GM21723 (cell line): ENCODE data around the gene PBXIP1.

Source experiments
- ATAC-seq: cut with Tn5 transposase; IDR thresholded peaks from one replicate; pipeline ENCODE4 v1.9.1; 2021; ENCODE audit warnings: mild to moderate bottlenecking, moderate library complexity; ENCODE audit not compliant: unreplicated experiment

The PBXIP1 gene

DNA sequence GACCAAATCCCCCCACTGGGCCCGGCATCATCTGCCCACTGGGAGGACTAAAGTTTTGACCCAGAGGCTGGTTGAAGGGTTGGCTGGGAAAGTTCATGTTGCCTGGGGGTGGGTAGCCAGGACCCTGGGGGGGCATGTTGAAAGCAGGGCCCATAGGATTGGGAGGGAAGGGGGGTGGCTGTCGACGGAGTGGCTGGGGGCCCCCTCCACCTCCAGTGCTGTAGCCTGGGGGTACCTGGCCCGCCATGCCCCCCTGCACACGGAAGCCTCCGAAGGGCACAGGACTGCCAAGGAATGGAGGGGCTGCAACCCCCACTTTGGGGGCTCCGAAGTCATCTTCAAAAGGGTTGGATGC is 3.5 kb upstream of the PBXIP1 start:
- ATAC-seq: no peak

GRCh38 chr1:154958681-154959425 is 3.0 kb upstream of the PBXIP1 start:
- ATAC-seq: no peak

- no peak for ATAC-seq
Observed at GRCh38 chr1:154958036-154958435, 2.1 kb upstream of the PBXIP1 start.

DNA sequence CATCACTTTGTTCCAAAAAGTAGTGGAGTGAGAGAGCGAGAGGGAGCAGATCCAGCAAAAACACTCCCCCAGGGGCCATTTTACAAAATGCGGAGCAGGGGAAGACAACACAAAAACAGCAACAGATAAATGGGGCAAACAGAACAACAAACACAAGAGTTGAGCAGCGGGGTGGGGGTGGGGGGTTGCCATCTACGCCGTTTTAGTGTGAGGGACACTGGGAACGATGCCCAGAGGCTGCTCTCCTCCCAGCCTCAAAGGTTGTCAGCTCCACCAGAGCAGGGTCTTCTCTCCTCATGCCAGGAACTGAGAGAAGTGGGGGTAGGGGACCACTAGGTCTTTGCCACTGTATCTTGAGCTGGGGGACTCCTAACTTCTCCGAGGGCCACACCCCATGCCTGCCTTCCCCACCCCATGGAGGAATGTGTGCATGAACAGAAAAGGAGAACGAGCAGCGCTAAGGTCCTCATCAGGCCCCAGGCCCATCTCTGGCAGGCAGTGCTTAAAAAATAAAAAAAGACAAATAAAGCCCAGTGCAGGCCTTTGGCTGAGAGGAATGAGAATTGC is 1.3 kb upstream of the PBXIP1 start:
- ATAC-seq: no peak

DNA sequence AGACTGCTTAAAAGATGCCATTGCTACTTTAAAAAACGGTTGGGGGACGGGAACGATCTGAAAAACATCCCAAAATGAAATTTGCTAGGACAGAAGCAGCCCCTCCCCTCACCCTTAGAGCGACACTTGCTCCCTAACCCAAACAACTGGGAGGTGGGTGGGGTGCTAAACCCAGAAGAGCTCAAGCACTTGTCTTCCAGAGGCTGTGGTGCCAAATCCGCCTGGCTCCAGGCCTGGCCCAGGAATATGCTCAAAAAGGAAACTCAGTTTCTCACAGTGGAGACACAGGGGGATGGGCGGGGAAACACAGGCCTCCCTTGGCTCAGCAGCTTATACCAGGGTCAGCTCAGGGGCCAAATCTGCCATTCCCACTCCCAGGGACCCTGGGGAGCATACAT is 644 bp upstream of the PBXIP1 start:
- ATAC-seq: no peak

GRCh38 chr1:154955039-154955717 is 721 bp downstream of the PBXIP1 start:
- peak; percentile 49 for ATAC-seq

DNA sequence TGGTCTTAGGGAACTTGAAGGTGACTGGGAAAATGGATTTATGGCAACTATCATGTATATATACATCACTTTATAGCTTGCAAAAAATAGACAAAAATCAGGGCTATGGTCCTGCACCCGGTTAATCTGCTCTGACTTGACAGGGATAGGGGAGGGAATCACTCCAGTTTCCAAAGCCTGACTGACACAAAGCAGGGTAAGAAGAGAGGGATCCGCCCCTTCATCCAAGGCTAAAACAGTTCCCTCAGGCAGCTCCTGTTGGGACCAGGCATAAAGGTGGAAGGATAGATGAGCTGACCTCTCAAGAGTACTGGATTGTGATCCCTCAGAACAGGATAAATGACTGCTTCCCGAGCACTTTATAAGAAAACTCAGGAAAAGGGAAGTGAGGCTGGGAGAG is 1.4 kb downstream of the PBXIP1 start:
- no peak for ATAC-seq

GRCh38 chr1:154953611-154954038 is 2.3 kb downstream of the PBXIP1 start:
- ATAC-seq: no peak

- no peak for ATAC-seq
Observed at GRCh38 chr1:154952664-154953063, 3.2 kb downstream of the PBXIP1 start.

DNA sequence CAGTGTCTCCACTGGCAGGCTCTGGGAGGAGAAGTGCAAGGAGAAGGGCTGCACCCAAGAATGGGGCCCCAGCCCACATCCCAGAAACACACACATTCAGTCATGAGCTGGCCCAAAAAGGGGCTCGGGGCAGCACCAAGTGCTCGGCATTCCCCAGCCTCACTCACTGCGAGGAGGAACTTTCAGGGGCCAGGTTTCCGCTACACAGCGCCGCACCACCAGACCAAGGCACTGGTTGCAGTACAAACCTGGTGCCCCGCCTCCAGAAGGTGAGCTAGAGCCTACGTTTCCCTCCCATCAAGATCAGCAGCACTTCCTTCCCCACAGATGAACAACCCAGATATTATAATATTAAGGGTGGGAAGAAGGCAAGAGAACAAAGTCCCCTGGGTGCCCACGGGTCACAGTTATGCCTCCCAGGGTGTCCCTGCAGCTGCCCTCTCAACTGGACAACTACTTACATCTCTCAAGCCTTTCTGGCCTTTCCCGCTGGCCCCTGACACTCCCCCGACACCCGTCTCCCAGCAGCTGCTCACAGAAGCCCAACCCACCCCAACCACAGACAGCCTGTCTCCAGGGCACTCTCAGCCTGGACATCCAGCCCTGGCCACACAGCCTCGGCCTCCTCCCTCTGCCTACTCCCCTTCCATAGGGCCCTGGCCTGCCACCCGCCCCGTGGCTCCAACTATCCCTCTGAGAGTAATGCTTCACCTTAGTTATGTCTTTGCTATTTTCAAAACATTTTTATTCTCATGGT is 3.8 kb downstream of the PBXIP1 start:
- no peak for ATAC-seq

DNA sequence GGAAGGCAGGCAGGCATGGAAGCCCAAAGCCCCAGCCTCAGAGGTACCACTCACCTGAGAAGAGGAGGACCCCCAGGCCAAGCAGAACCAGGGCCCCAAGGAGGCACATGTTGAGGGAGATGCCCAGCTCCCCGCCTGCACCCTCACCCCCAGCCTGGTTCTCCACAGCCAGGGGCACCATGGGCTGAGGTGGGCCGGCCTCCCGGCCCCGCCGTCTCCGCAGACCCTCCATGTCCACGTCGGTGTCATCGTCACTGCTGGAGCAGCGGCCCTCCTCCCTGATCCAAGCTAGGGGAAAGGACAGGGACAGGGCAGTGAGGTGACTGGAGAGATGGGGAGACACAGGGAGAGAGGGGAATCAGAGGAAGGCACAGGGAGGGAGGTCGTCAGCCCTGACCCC is 7.8 kb downstream of the PBXIP1 start:
- no peak for ATAC-seq

GRCh38 chr1:154945962-154946850 is 9.7 kb downstream of the PBXIP1 start:
- ATAC-seq: no peak

- no peak for ATAC-seq
Observed at GRCh38 chr1:154945160-154945961, 10.5 kb downstream of the PBXIP1 start.

DNA sequence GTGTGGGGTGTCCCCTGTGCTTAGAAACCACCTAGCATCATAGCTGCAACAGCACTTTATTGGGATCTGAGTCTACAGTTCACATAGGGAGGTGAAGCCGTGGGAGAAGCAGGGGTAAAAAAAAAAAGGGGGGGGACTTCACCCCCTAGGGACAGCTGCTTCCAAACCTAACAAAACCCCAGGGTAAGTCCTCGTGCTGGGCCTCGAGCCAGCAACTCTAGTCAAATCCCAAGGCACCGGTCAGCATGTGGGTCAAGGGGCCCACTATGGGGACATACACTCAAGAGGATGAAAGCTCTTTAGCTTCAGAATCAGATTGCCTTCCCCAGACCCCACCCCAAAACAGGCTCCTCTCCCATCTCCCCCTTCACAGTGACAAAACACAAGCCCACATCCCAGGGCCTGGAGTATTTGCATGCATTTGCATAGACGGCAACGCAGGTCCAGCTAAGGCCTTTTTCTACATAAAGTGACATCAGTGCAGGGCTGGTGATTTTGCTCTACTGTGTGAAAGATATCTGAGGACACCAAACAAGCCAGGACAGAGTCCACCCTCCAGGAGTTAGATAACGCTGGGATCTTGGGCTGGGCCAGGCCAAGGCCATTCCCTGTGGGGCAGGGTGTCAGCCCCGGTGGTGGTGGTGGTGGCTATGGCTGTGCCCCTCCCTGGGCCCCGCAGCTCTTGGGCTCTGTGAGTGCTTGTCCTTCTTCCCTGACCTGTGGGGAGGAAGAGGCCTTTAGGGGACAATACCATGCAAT is 11.3 kb downstream of the PBXIP1 start:
- ATAC-seq: no peak

DNA sequence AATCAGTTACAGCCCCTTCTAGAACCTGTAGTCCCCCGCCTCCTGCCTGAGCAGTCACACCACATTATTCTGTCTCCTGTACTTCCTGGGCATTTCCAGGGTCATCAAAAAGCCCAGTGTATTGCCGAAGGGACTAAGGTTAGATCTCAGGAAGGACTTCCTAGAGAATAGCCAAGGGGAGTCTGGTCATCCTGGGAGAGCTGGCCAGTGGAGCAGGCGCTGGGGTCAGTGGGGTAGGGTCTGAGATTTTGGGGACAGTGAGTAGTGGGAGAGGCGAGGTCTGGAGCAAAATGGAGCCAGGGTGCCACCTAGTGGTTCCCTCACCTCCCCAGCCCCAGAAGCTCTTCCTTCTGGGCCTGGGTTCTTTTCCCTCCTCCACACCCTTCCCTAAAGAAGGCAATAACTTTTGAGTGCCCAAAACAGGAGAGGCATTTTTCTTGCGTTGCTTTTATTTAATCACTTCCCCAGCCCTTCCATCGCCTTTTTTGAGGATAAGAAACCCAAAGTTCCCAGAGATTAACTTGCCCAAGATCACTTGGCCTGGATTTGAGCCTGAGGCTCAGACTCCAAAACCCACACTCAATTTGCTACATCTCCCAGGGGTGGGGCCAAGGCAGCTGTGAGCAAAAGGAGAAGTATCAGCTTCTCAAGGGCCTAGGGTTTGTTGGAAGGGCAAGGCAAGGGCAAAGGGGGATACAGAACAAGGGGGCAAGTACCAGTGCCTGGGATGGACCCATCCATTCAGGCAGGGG is 12.1 kb downstream of the PBXIP1 start:
- ATAC-seq: no peak

DNA sequence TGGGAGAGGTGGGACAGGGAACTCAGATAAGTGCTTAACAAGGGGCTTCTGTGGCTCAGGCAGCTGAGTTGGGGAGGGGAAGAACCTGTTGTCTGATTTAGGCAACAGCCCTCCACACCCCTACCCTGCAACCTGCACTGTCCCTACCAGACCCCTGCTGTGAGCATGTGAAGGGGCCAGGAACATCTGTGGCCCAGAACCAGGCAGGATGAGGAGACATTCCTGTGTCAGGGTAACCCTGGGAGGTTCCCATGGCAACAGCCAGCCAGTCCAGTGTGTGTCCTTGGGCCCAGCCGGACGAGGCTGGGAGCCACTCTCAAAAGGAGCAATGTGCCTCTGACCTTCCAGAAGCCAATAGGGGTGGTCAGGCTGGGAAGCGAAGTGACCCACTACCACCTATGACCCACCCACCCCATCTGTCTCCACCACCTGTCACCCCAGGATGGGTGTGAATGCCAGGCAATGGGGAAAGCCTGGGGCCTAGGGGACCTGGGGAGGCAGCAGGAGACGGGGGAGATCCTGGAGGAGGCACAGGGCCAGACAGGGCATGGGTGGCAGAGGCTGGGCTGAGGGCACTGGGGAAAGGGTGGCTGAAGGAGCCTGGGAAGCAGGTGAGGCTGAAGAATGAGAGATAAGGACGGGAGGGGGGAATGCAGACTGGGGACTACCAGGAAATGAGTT is 14.4 kb downstream of the PBXIP1 start:
- ATAC-seq: no peak

GRCh38 chr1:154940651-154941194 is 15.2 kb downstream of the PBXIP1 start:
- ATAC-seq: no peak

GRCh38 chr1:154940213-154940560 is 15.7 kb downstream of the PBXIP1 start:
- ATAC-seq: no peak
